GM19372 (cell line): ENCODE measurements around the gene MED4.

Source experiments
- ATAC-seq: cut with Tn5 transposase; IDR thresholded peaks from one replicate; pipeline ENCODE4 v1.9.1; 2021; ENCODE audit warnings: mild to moderate bottlenecking, low read depth, moderate library complexity; ENCODE audit not compliant: unreplicated experiment

The MED4 gene

GRCh38 chr13:48094781-48095502 is at the start of gene MED4:
TSS of gene MED4 (minus strand) at chr13:48095104. CDS start at chr13:48095078, 26 bp downstream.
- peak; percentile 94 for ATAC-seq

GRCh38 chr13:48144413-48145035 is 49.6 kb upstream of the MED4 start:
- no peak for ATAC-seq

- peak; percentile 89 for ATAC-seq
These were observed 47.5 kb upstream of the MED4 start for GRCh38 chr13:48142436-48142835.

- ATAC-seq, result no peak
These were observed 43.4 kb upstream of the MED4 start for GRCh38 chr13:48138270-48138669.

GRCh38 chr13:48132961-48133360 is 38.1 kb upstream of the MED4 start:
- no peak for ATAC-seq

- ATAC-seq, result no peak
These were observed 36.6 kb upstream of the MED4 start for GRCh38 chr13:48131533-48131932.

- peak; percentile 53 for ATAC-seq
These were observed 32.3 kb upstream of the MED4 start for GRCh38 chr13:48126944-48127830.

GRCh38 chr13:48125794-48126228 is 30.9 kb upstream of the MED4 start:
- ATAC-seq, result no peak

- no peak for ATAC-seq
These were observed 28.9 kb upstream of the MED4 start for GRCh38 chr13:48123812-48124211.

GRCh38 chr13:48121733-48122132 is 26.8 kb upstream of the MED4 start:
- no peak for ATAC-seq

- ATAC-seq, result no peak
These were observed 25.3 kb upstream of the MED4 start for GRCh38 chr13:48120241-48120640.

GRCh38 chr13:48118030-48118429 is 23.1 kb upstream of the MED4 start:
- no peak for ATAC-seq

GRCh38 chr13:48116808-48117207 is 21.9 kb upstream of the MED4 start:
- no peak for ATAC-seq

- ATAC-seq, result no peak
These were observed 18.8 kb upstream of the MED4 start for GRCh38 chr13:48113756-48114130.

GRCh38 chr13:48112896-48113755 is 18.2 kb upstream of the MED4 start:
- no peak for ATAC-seq

- no peak for ATAC-seq
These were observed 16.2 kb upstream of the MED4 start for GRCh38 chr13:48110931-48111721.

GRCh38 chr13:48110132-48110868 is 15.4 kb upstream of the MED4 start:
- ATAC-seq, result no peak

GRCh38 chr13:48108106-48108505 is 13.2 kb upstream of the MED4 start:
- ATAC-seq, result no peak

- no peak for ATAC-seq
These were observed 2.9 kb upstream of the MED4 start for GRCh38 chr13:48097793-48098192.
